ENCODE measurements around the gene HNRNPAB.

The HNRNPAB gene

GRCh38 chr5:178240766-178241165 is 36.4 kb downstream of the HNRNPAB start:
- TF ChIP-seq ESRRG (CRISPR knock-in tag; IDR thresholded peaks at IDR 0.05) (no peak), ZNF8 (CRISPR knock-in tag; IDR thresholded peaks at IDR 0.05) (no peak), ZFP3 (CRISPR knock-in tag; IDR thresholded peaks at IDR 0.05) (no peak), TCF4 (CRISPR knock-in tag; IDR thresholded peaks at IDR 0.05; ENCODE audit: borderline replicate concordance) (no peak)
- TF ChIP-seq, protein P1, sequence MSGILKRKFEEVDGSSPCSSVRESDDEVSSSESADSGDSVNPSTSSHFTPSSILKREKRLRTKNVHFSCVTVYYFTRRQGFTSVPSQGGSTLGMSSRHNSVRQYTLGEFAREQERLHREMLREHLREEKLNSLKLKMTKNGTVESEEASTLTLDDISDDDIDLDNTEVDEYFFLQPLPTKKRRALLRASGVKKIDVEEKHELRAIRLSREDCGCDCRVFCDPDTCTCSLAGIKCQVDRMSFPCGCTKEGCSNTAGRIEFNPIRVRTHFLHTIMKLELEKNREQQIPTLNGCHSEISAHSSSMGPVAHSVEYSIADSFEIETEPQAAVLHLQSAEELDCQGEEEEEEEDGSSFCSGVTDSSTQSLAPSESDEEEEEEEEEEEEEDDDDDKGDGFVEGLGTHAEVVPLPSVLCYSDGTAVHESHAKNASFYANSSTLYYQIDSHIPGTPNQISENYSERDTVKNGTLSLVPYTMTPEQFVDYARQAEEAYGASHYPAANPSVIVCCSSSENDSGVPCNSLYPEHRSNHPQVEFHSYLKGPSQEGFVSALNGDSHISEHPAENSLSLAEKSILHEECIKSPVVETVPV (CRISPR knock-in tag; IDR thresholded peaks at IDR 0.05) = no peak
- ATAC-seq = no peak

DNA sequence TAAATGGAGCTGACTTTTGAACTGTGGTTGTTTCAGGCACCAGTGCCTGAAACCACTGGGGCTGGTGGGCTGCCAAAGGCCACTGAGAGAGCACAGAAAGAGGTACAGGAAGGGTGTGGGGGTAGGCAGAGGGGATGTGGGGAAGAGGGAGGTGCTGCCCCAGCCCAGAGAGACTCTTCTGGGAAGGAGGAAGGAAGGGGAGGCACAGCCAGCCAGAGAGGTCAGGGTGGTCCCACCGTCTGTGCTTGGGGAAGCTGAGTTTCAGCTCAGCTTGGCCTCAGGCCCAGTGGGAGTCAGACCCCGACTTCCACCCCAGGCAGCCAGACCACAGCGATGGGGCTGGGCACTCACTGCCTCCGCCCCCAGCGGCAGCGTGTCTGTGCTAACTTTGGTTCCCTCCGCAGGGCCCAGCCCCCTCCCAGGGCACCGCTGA is 36.9 kb downstream of the HNRNPAB start:
- no peak for TF ChIP-seq ZC3H10 (CRISPR knock-in tag; IDR thresholded peaks at IDR 0.05)
- TF ChIP-seq OSR1 (CRISPR knock-in tag; IDR thresholded peaks at IDR 0.05) = no peak
- ATAC-seq = no peak

DNA sequence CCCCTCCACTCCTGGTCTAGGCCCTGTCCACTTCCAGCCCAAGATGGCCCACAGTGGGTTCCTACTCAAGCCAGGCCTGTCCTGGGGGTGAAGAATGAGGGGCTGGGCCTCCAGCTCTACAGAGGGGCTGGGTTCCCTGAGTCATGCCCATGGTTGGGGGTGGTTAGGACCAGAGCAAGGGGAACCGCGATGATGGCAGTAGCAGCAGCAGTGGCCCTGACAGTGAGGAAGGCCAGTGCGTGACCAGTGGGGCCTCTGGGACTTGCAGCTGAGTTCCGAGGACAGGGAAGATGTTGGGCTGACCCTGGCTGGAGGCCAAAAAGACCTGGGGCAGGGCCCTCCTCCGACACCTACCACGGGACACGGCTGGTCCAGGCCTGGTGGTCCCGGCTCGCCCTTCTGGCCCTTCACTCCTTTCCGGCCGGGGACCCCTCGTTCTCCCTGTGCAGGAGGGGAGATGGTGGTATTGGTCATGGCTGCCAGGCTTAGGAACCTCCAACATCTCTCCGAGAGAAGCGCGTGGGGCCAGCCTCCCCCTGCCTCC is 37.4 kb downstream of the HNRNPAB start:
- TF ChIP-seq TOX (CRISPR knock-in tag; IDR thresholded peaks at IDR 0.05; ENCODE audit: borderline replicate concordance) = no peak
- no peak for TF ChIP-seq SNAI2 (CRISPR knock-in tag; IDR thresholded peaks at IDR 0.05)
- no peak for TF ChIP-seq ARNTL (CRISPR knock-in tag; IDR thresholded peaks at IDR 0.05; ENCODE audit: borderline replicate concordance, low read depth)
- TF ChIP-seq PPARA (CRISPR knock-in tag; IDR thresholded peaks at IDR 0.05; ENCODE audit: borderline replicate concordance) = no peak
- TF ChIP-seq TCF4 (CRISPR knock-in tag; IDR thresholded peaks at IDR 0.05; ENCODE audit: borderline replicate concordance) = no peak
- no peak for TF ChIP-seq GLIS3 (CRISPR knock-in tag; IDR thresholded peaks at IDR 0.05)
- TF ChIP-seq ZNF565 (CRISPR knock-in tag; conservative IDR thresholded peaks at IDR 0.05; ENCODE audit: low read depth) = no peak
- TF ChIP-seq ZFP30 (CRISPR knock-in tag; IDR thresholded peaks at IDR 0.05) = no peak
- no peak for TF ChIP-seq CSDC2 (CRISPR knock-in tag; IDR thresholded peaks at IDR 0.05)
- TF ChIP-seq ZFP3 (CRISPR knock-in tag; IDR thresholded peaks at IDR 0.05) = no peak
- no peak for TF ChIP-seq BACH2 (CRISPR knock-in tag; IDR thresholded peaks at IDR 0.05; ENCODE audit: borderline replicate concordance)
- no peak for TF ChIP-seq ZC3H10 (CRISPR knock-in tag; IDR thresholded peaks at IDR 0.05)
- TF ChIP-seq, protein P2, sequence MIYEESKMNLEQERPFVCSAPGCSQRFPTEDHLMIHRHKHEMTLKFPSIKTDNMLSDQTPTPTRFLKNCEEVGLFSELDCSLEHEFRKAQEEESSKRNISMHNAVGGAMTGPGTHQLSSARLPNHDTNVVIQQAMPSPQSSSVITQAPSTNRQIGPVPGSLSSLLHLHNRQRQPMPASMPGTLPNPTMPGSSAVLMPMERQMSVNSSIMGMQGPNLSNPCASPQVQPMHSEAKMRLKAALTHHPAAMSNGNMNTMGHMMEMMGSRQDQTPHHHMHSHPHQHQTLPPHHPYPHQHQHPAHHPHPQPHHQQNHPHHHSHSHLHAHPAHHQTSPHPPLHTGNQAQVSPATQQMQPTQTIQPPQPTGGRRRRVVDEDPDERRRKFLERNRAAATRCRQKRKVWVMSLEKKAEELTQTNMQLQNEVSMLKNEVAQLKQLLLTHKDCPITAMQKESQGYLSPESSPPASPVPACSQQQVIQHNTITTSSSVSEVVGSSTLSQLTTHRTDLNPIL (CRISPR knock-in tag; IDR thresholded peaks at IDR 0.05; ENCODE audit: low read depth) = no peak
- no peak for TF ChIP-seq ESRRG (CRISPR knock-in tag; IDR thresholded peaks at IDR 0.05)
- TF ChIP-seq PATZ1 (CRISPR knock-in tag; IDR thresholded peaks at IDR 0.05; ENCODE audit: borderline replicate concordance) = no peak
- no peak for TF ChIP-seq TSHZ2 (CRISPR knock-in tag; IDR thresholded peaks at IDR 0.05)
- ATAC-seq = no peak

DNA sequence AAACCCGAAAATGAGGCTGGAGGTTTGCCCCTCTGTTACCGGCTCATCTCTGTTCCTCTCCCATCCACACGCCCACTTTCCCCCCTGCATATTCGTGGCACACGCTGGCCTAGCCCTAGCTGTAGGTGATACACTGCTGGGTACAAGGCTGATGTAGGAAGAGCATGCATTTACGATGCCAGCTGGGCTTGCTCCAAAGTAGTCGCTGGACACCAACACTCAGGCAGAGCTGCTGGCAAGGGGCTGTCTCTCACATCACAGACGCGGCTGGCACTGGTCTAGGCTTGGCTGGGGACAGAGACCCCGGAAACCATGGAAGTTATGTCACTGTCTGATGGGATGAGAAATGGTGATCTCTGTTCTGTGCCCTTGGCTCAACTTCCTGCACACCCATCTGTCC is 38.1 kb downstream of the HNRNPAB start:
- no peak for ATAC-seq
- TF ChIP-seq BACH2 (CRISPR knock-in tag; IDR thresholded peaks at IDR 0.05; ENCODE audit: borderline replicate concordance) (no peak), ISL1 (CRISPR knock-in tag; IDR thresholded peaks at IDR 0.05) (no peak), RARB (CRISPR knock-in tag; IDR thresholded peaks at IDR 0.05) (no peak), ZFP30 (CRISPR knock-in tag; IDR thresholded peaks at IDR 0.05) (no peak), TOX (CRISPR knock-in tag; IDR thresholded peaks at IDR 0.05; ENCODE audit: borderline replicate concordance) (no peak), TSHZ2 (CRISPR knock-in tag; IDR thresholded peaks at IDR 0.05) (no peak)
- TF ChIP-seq, protein P3, sequence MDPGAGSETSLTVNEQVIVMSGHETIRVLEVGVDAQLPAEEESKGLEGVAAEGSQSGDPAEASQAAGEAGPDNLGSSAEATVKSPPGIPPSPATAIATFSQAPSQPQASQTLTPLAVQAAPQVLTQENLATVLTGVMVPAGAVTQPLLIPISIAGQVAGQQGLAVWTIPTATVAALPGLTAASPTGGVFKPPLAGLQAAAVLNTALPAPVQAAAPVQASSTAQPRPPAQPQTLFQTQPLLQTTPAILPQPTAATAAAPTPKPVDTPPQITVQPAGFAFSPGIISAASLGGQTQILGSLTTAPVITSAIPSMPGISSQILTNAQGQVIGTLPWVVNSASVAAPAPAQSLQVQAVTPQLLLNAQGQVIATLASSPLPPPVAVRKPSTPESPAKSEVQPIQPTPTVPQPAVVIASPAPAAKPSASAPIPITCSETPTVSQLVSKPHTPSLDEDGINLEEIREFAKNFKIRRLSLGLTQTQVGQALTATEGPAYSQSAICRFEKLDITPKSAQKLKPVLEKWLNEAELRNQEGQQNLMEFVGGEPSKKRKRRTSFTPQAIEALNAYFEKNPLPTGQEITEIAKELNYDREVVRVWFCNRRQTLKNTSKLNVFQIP (CRISPR knock-in tag; IDR thresholded peaks at IDR 0.05; ENCODE audit: borderline replicate concordance, low read depth) = no peak
- TF ChIP-seq, protein P2 (CRISPR knock-in tag; IDR thresholded peaks at IDR 0.05; ENCODE audit: low read depth) = no peak
